HCT116 (cell line): Measurements from ENCODE around the gene RASSF3. TPM values are rescaled to one million over a fixed set of nuclear protein-coding genes. Genes with fewer than 3 reads are reported as not detected.

ENCODE experiments used
- ATAC-seq: fragments of 200-7000 bp; cut with Tn5 transposase; 2 replicates; pipeline ENCODE4 v1.9.1; 2020; ENCODE audit warnings: mild to moderate bottlenecking, moderate library complexity
- BruUV-seq: library from RNA; stranded (reverse); fragments of 400-500 nt; replicated peaks from 2 replicates; lab custom pipeline; 2021; lab: Mats Ljungman, UMichigan
- CTCF ChIA-PET: fragments of 300-600 bp; sonication (Branson Sonifier 250); formaldehyde crosslinking; loops from one replicate; lab custom pipeline; 2021; ENCODE audit warnings: antibody characterized with exemption; lab: Charles Lee
- POLR2A ChIA-PET: fragments of 300-600, 350-600 bp; sonication (Branson Sonifier 250); formaldehyde crosslinking; loops from one replicate; lab custom pipeline; 2021; ENCODE audit warnings: antibody characterized with exemption; lab: Charles Lee
- RAD21 ChIA-PET, 2 experiments: fragments of 300-600 bp; sonication (Branson Sonifier 250); formaldehyde crosslinking; loops; one replicate each; lab custom pipeline; 2023; ENCODE audit warnings: low total read pairs in 2 of 2; ENCODE audit not compliant: uncharacterized antibody in 2 of 2, unreplicated experiment in 2 of 2, low non-redundant PET in 1 of 2; lab: Charles Lee
- DNase-seq: peaks from one replicate; pipeline ENCODE4 v3.0.0-alpha.2; 2010; ENCODE audit warnings: low read depth, low spot score
- H2AFZ ChIP-seq: fragments of 200-600 bp; shearing (Covaris generic), sonication (generic); 2 replicates; pipeline ENCODE4 v1.6.1; 2017; ENCODE audit warnings: low read depth, mixed run types, mixed read lengths, antibody characterized with exemption, low read length; ENCODE audit not compliant: poor library complexity, severe bottlenecking
- H3K27ac ChIP-seq: 2 replicates; pipeline ENCODE4 v1.5.1; 2012; ENCODE audit warnings: low read depth, low read length
- H3K27me3 ChIP-seq: fragments of 200-600 bp; sonication (generic); 2 replicates; pipeline ENCODE4 v1.6.1; 2016; ENCODE audit warnings: mixed run types, low read length, mixed read lengths; ENCODE audit not compliant: insufficient read depth
- H3K36me3 ChIP-seq, 2 experiments: fragments of 200-500 bp in 1 of 2; fragments of 200-600 bp in 1 of 2; sonication (Bioruptor generic) in 1 of 2; sonication (generic) in 1 of 2; 2 replicates each; pipeline versions ENCODE4 v1.5.1 to v1.6.1; 2014 to 2016; ENCODE audit warnings: low read length in 2 of 2, inconsistent platforms in 1 of 2, mixed read lengths in 1 of 2, mixed run types in 1 of 2; ENCODE audit not compliant: insufficient read depth in 2 of 2, control insufficient read depth in 1 of 2
- H3K4me1 ChIP-seq, 2 experiments: fragments of 200-600 bp in 1 of 2; sonication (generic) in 1 of 2; 2 replicates each; pipeline versions ENCODE4 v1.5.1 to v1.6.1; 2012 to 2017; ENCODE audit warnings: low read length in 2 of 2, inconsistent platforms in 1 of 2, mild to moderate bottlenecking in 1 of 2, mixed read lengths in 1 of 2, mixed run types in 1 of 2, moderate library complexity in 1 of 2; ENCODE audit not compliant: insufficient read depth in 2 of 2, control insufficient read depth in 1 of 2
- H3K4me2 ChIP-seq: fragments of 200-600 bp; sonication (generic); 2 replicates; pipeline ENCODE4 v1.6.1; 2017; ENCODE audit warnings: mixed run types, low read length, mixed read lengths
- H3K4me3 ChIP-seq, 2 experiments: fragments of 200-600 bp in 1 of 2; sonication (generic) in 1 of 2; replicated peaks in 1 of 2; 2 replicates each; pipeline ENCODE4 v1.5.1; 2011 to 2016; ENCODE audit warnings: low read length in 2 of 2, control low read depth in 1 of 2, low read depth in 1 of 2, mild to moderate bottlenecking in 1 of 2, mixed read lengths in 1 of 2, mixed run types in 1 of 2
- H3K79me2 ChIP-seq: fragments of 200-600 bp; sonication (generic); 2 replicates; pipeline ENCODE4 v1.6.1; 2017; ENCODE audit warnings: mild to moderate bottlenecking, mixed run types, low read length, moderate library complexity, mixed read lengths; ENCODE audit not compliant: insufficient read depth
- H3K9ac ChIP-seq: fragments of 200-600 bp; sonication (generic); 2 replicates; pipeline ENCODE4 v1.6.1; 2016; ENCODE audit warnings: low read length, mixed read lengths
- H3K9me2 ChIP-seq: fragments of 200-600 bp; sonication (generic), shearing (Covaris generic); 2 replicates; pipeline ENCODE4 v1.6.1; 2017; ENCODE audit warnings: mixed run types, mild to moderate bottlenecking, moderate library complexity; ENCODE audit not compliant: insufficient read depth
- H3K9me3 ChIP-seq, 2 experiments: fragments of 200-500 bp in 1 of 2; fragments of 200-600 bp in 1 of 2; sonication (Bioruptor generic) in 1 of 2; sonication (generic) in 1 of 2; 2 replicates each; pipeline ENCODE4 v1.6.1; 2014 to 2017; ENCODE audit warnings: low read length in 2 of 2, mixed read lengths in 2 of 2, inconsistent platforms in 1 of 2, low read depth in 1 of 2, mild to moderate bottlenecking in 1 of 2, mixed run types in 1 of 2, moderate library complexity in 1 of 2; ENCODE audit not compliant: control insufficient read depth in 1 of 2, insufficient read depth in 1 of 2
- H4K20me1 ChIP-seq: fragments of 200-600 bp; sonication (generic), shearing (Covaris generic); 2 replicates; pipeline ENCODE4 v1.6.1; 2017; ENCODE audit warnings: mixed run types, mild to moderate bottlenecking, moderate library complexity; ENCODE audit not compliant: insufficient read depth
- CEBPB ChIP-seq: IDR thresholded peaks from 2 replicates; pipeline ENCODE4 v1.6.1; 2012; ENCODE audit warnings: low read depth
- EGR1 ChIP-seq: IDR thresholded peaks from 2 replicates; pipeline ENCODE4 v1.6.1; 2012; ENCODE audit warnings: low read depth
- ELF1 ChIP-seq: IDR thresholded peaks from 2 replicates; pipeline ENCODE4 v1.6.1; 2012; ENCODE audit warnings: low read depth, borderline replicate concordance
- EZH2 ChIP-seq: fragments of 200-600 bp; sonication (generic); IDR thresholded peaks from 2 replicates; pipeline ENCODE4 v1.6.1; 2017; ENCODE audit warnings: antibody characterized with exemption, mixed run types
- FOSL1 ChIP-seq: IDR thresholded peaks from 2 replicates; pipeline ENCODE4 v1.6.1; 2012; ENCODE audit warnings: low read depth
- JUND ChIP-seq: IDR thresholded peaks from 2 replicates; pipeline ENCODE4 v1.6.1; 2012
- MAX ChIP-seq: IDR thresholded peaks from 2 replicates; pipeline ENCODE4 v1.6.1; 2012
- POLR2AphosphoS5 ChIP-seq: IDR thresholded peaks from 2 replicates; pipeline ENCODE4 v1.6.1; 2011; ENCODE audit warnings: mild to moderate bottlenecking, low read depth, low read length, moderate library complexity
- RAD21 ChIP-seq: IDR thresholded peaks from 2 replicates; pipeline ENCODE4 v1.6.1; 2012; ENCODE audit warnings: low read depth, mild to moderate bottlenecking
- REST ChIP-seq: IDR thresholded peaks from 2 replicates; pipeline ENCODE4 v1.6.1; 2012; ENCODE audit warnings: low read depth
- SIN3A ChIP-seq: IDR thresholded peaks from 2 replicates; pipeline ENCODE4 v1.6.1; 2012; ENCODE audit warnings: low read depth
- SP1 ChIP-seq: IDR thresholded peaks from 2 replicates; pipeline ENCODE4 v1.6.1; 2012; ENCODE audit warnings: low read depth
- YY1 ChIP-seq: IDR thresholded peaks from 2 replicates; pipeline ENCODE4 v1.6.1; 2011; ENCODE audit warnings: low read length, low read depth, moderate library complexity, mild to moderate bottlenecking; ENCODE audit not compliant: insufficient replicate concordance; ENCODE audit errors: extremely low read depth
- ZFX ChIP-seq: fragments of 450-650 bp; IDR thresholded peaks from 2 replicates; pipeline ENCODE4 v1.6.1; 2017
- ZNF274 ChIP-seq: fragments of 200-500 bp; sonication (Bioruptor generic); IDR thresholded peaks from 2 replicates; pipeline ENCODE4 v1.6.1; 2014; ENCODE audit warnings: mild to moderate bottlenecking, low read depth, low read length, inconsistent platforms
- intact Hi-C: fragments of 100-400 bp; cut with micrococcal nuclease; formaldehyde crosslinking; loops from 2 replicates; pipeline ENCODE4 v1.10.0; 2022
- total RNA-seq: library from RNA; stranded (reverse); gene quantifications from one replicate; pipeline ENCODE4 v1.2.1, GENCODE V29; 2021; ENCODE audit not compliant: unreplicated experiment

RASSF3 gene
- total RNA-seq, 1 experiment from 2014 or later, result 67.1 TPM

GRCh38 chr12:64680235-64680634, 69.9 kb downstream of the RASSF3 start:
- Histone ChIP-seq H3K79me2 (peaks cover 63% of the 10 kb centered on the region), H3K4me1 (peaks cover 57 to 67% of the 10 kb centered on the region in 2 experiments), H3K9me3 (no peaks in the 10 kb centered on the region), H3K4me3 (peak overlapping the region; percentile 17 to 44), H3K4me2 (peak overlapping the region; percentile 74), H2AFZ (no peak overlapping the region), H3K27ac (peak overlapping the region; percentile 66), H3K9me2 (no peaks in the 10 kb centered on the region), H3K9ac (peak overlapping the region; percentile 45), H4K20me1 (no peaks in the 10 kb centered on the region), H3K27me3 (no peaks in the 10 kb centered on the region), H3K36me3 (peaks cover 1 to 6% of the 10 kb centered on the region in 2 experiments; a peak in 1 of 4 replicates)
- BruUV-seq, result no TSS peak
- POLR2A ChIA-PET, result no interaction called here
- ATAC-seq, result peak; percentile 35
- CTCF ChIA-PET, result interaction anchor here (1.3 kb wide), 2 partner anchors 72 to 131 kb away, joined by 4 to 6 read pairs; no protein-coding TSS in a partner anchor
- no peak for TF ChIP-seq CEBPB
- no peak for TF ChIP-seq SP1
- TF ChIP-seq YY1, result peak; percentile 5
- no peak for TF ChIP-seq EGR1
- TF ChIP-seq FOSL1, result no peak
- RAD21 ChIA-PET, result no interaction called here
- DNase-seq, result no peak
- intact Hi-C loops, result no loop called here

- H3K9me2 ChIP-seq, result no peaks in the 10 kb centered on the region
- RAD21 ChIA-PET, result no interaction called here
- peaks cover 48 to 56% of the 10 kb centered on the region in 2 experiments for H3K4me1 ChIP-seq
- BruUV-seq, result no TSS peak
- no peaks in the 10 kb centered on the region for H3K9me3 ChIP-seq
- H2AFZ ChIP-seq, result no peak overlapping the region
- DNase-seq, result no peak
- CTCF ChIA-PET, result interaction anchor here (1.2 to 1.8 kb wide), 2 partner anchors 16 to 132 kb away, joined by 5 to 6 read pairs; no protein-coding TSS in a partner anchor
- peaks cover 6 to 7% of the 10 kb centered on the region in 2 experiments; a peak in 1 of 4 replicates for H3K36me3 ChIP-seq
- H3K79me2 ChIP-seq, result peaks cover 63% of the 10 kb centered on the region
- TF ChIP-seq FOSL1, result no peak
- no peak for TF ChIP-seq EZH2
- no peak for TF ChIP-seq RAD21
- no peak for TF ChIP-seq SIN3A
- no peak for TF ChIP-seq ZFX
- TF ChIP-seq POLR2AphosphoS5, result no peak
- no peak for TF ChIP-seq JUND
- no peak for TF ChIP-seq REST
- no peak for TF ChIP-seq ZNF274
- no peak for TF ChIP-seq EGR1
- TF ChIP-seq ELF1, result no peak
- TF ChIP-seq MAX, result no peak
- intact Hi-C loops, result no loop called here
- H4K20me1 ChIP-seq, result no peaks in the 10 kb centered on the region
- H3K27ac ChIP-seq, result no peak overlapping the region
- POLR2A ChIA-PET, result no interaction called here
- H3K4me3 ChIP-seq, result no peak overlapping the region
- H3K4me2 ChIP-seq, result no peak overlapping the region
- H3K9ac ChIP-seq, result no peak overlapping the region
- H3K27me3 ChIP-seq, result no peaks in the 10 kb centered on the region
- ATAC-seq, result no peak
Observed at GRCh38 chr12:64681200-64682052, 71.1 kb downstream of the RASSF3 start.
